Common myeloid progenitor, CD34-positive (primary cell): ENCODE measurements around the gene COL20A1.

Experiments
- CTCF ChIA-PET: fragments of 350-600 bp; sonication (Branson Sonifier 250); formaldehyde crosslinking; loops from one replicate; lab custom pipeline; 2021; ENCODE audit warnings: antibody characterized with exemption; lab: Charles Lee
- POLR2A ChIA-PET: fragments of 350-600 bp; sonication (Branson Sonifier 250); formaldehyde crosslinking; loops from one replicate; lab custom pipeline; 2021; ENCODE audit warnings: antibody characterized with exemption; lab: Charles Lee
- DNase-seq, 3 donors: peaks; one replicate each; pipeline versions ENCODE4 v3.0.0 to v3.0.0-alpha.2; 2013
- H3K27ac ChIP-seq, 2 experiments: 1 replicate in 1 of 2; 2 replicates in 1 of 2; pipeline ENCODE4 v1.7.0; 2013; ENCODE audit warnings: inconsistent platforms in 2 of 2, low read length in 2 of 2, mild to moderate bottlenecking in 2 of 2, low read depth in 1 of 2, moderate library complexity in 1 of 2; ENCODE audit not compliant: severe bottlenecking in 2 of 2, insufficient read depth in 1 of 2, poor library complexity in 1 of 2
- H3K27me3 ChIP-seq, 5 experiments: replicated peaks in 2 of 5; 1 replicate in 3 of 5; 2 replicates in 2 of 5; pipeline versions ENCODE4 v1.6.1 to v1.7.0; 2013; ENCODE audit warnings: low read length in 4 of 5, mild to moderate bottlenecking in 2 of 5, moderate library complexity in 2 of 5, inconsistent platforms in 1 of 5; ENCODE audit not compliant: insufficient read depth in 5 of 5, control insufficient read depth in 4 of 5
- H3K36me3 ChIP-seq, 4 experiments: 1 replicate in 2 of 4; 2 replicates in 2 of 4; pipeline versions ENCODE4 v1.6.1 to v1.7.0; 2013; ENCODE audit warnings: low read length in 3 of 4, control low read depth in 1 of 4, mild to moderate bottlenecking in 1 of 4; ENCODE audit not compliant: control insufficient read depth in 4 of 4, insufficient read depth in 4 of 4
- H3K4me1 ChIP-seq, 4 experiments: 1 replicate in 3 of 4; 2 replicates in 1 of 4; pipeline versions ENCODE4 v1.6.1 to v1.7.1; 2013; ENCODE audit warnings: low read length in 3 of 4, mild to moderate bottlenecking in 3 of 4, control low read depth in 1 of 4, inconsistent platforms in 1 of 4, moderate library complexity in 1 of 4; ENCODE audit not compliant: control insufficient read depth in 4 of 4, insufficient read depth in 4 of 4; ENCODE audit errors: control extremely low read depth in 1 of 4
- H3K4me3 ChIP-seq, 7 experiments: 1 replicate in 4 of 7; 2 replicates in 3 of 7; pipeline versions ENCODE4 v1.5.1 to v1.7.0; 2013; ENCODE audit warnings: mild to moderate bottlenecking in 7 of 7, low read length in 6 of 7, moderate library complexity in 6 of 7, inconsistent platforms in 2 of 7, low read depth in 2 of 7, control low read depth in 1 of 7; ENCODE audit not compliant: insufficient read depth in 4 of 7, control insufficient read depth in 1 of 7; ENCODE audit errors: extremely low read depth in 1 of 7
- H3K9me3 ChIP-seq, 5 experiments: 1 replicate in 4 of 5; 2 replicates in 1 of 5; pipeline versions ENCODE4 v1.6.1 to v1.7.1; 2013; ENCODE audit warnings: low read length in 4 of 5, mild to moderate bottlenecking in 2 of 5, inconsistent platforms in 1 of 5, low read depth in 1 of 5, moderate library complexity in 1 of 5; ENCODE audit not compliant: control insufficient read depth in 4 of 5, insufficient read depth in 2 of 5; ENCODE audit errors: control extremely low read depth in 1 of 5
- WGBS: methylation state at CpG from one replicate; pipeline ENCODE4 v1.1.5; 2013; ENCODE audit not compliant: insufficient coverage; 5-methylcytosine and 5-hydroxymethylcytosine counted together

The COL20A1 gene

DNA sequence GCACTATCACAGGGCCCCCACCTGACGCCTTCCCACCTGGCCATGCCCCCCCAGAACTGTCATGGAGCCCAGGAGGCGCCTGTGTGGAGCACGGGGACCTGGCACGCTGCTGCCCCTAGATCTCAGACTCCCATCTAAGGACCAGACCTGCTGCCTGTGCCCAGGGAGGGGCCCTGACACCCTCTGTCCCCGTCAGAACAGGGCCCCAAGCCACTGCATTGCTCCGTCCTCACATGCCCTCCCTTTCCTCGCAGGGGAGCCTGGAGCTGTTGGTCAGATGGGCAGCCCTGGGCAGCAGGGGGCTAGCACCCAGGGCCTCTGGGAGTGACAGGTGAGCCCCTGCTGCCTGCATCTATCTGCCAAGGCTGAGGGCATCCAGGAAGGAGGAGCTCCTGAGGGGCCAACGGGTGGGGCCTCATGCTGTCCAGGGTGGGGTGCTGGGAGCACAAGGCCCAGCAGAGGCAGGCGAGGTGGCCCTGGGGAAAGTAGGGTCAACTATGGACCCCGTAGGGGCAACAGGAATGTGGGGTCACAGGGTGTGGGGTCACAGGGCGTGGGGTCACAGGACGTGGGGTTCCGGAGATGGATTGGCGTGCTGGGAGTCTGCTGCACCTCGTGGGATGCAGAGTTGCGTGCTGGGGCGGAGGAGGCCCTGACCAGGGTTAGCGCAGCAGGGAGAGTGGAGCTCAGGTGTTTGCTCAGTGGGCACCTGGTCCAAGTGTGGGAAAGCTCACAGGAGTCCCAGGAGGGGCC lies 36.5 kb downstream of the COL20A1 start:
- no peak overlapping the region for H3K4me3 ChIP-seq
- no peak for DNase-seq
- CTCF ChIA-PET, result no interaction called here
- H3K27ac ChIP-seq, result no peak overlapping the region
- WGBS, result 95% methylated on average over 16 of the region's 18 CpGs
- POLR2A ChIA-PET, result no interaction called here
- H3K4me1 ChIP-seq, result no peaks in the 10 kb centered on the region
- no peaks in the 10 kb centered on the region for H3K36me3 ChIP-seq
- H3K9me3 ChIP-seq, result peaks cover 0 to 9% (median 2%) of the 10 kb centered on the region in 5 experiments
- H3K27me3 ChIP-seq, result peaks cover 0 to 21% (median 3%) of the 10 kb centered on the region in 5 experiments

GRCh38 chr20:63330084-63330760 lies 37.2 kb downstream of the COL20A1 start:
- no peak overlapping the region for H3K4me3 ChIP-seq
- H3K36me3 ChIP-seq, result no peaks in the 10 kb centered on the region
- ChIA-PET CTCF (no interaction called here), POLR2A (no interaction called here)
- H3K9me3 ChIP-seq, result peaks cover 0 to 11% (median 2%) of the 10 kb centered on the region in 5 experiments
- no peak for DNase-seq
- no peaks in the 10 kb centered on the region for H3K4me1 ChIP-seq
- peaks cover 0 to 20% (median 3%) of the 10 kb centered on the region in 5 experiments for H3K27me3 ChIP-seq
- 94% methylated on average over 18 of the region's 20 CpGs for WGBS
- no peak overlapping the region for H3K27ac ChIP-seq

GRCh38 chr20:63330940-63331339 lies 38.0 kb downstream of the COL20A1 start:
- 78% methylated on average over 7 of the region's 13 CpGs for WGBS
- POLR2A ChIA-PET, result no interaction called here
- peaks cover 0 to 26% (median 4%) of the 10 kb centered on the region in 5 experiments for H3K27me3 ChIP-seq

GRCh38 chr20:63331741-63332400 lies 38.9 kb downstream of the COL20A1 start:
- CTCF ChIA-PET, result interaction anchor here (2.3 kb wide), 1 partner anchor 22 kb away, joined by 9 read pairs; no protein-coding TSS in a partner anchor
- DNase-seq, result no peak

More at GRCh38 chr20:63330940-63331339, 38.0 kb downstream of the COL20A1 start:
- CTCF ChIA-PET, result no interaction called here
- Histone ChIP-seq H3K4me1 (no peaks in the 10 kb centered on the region), H3K4me3 (no peak overlapping the region), H3K27ac (no peak overlapping the region), H3K9me3 (peaks cover 0 to 11% (median 2%) of the 10 kb centered on the region in 5 experiments), H3K36me3 (no peaks in the 10 kb centered on the region)
- no peak for DNase-seq

DNA sequence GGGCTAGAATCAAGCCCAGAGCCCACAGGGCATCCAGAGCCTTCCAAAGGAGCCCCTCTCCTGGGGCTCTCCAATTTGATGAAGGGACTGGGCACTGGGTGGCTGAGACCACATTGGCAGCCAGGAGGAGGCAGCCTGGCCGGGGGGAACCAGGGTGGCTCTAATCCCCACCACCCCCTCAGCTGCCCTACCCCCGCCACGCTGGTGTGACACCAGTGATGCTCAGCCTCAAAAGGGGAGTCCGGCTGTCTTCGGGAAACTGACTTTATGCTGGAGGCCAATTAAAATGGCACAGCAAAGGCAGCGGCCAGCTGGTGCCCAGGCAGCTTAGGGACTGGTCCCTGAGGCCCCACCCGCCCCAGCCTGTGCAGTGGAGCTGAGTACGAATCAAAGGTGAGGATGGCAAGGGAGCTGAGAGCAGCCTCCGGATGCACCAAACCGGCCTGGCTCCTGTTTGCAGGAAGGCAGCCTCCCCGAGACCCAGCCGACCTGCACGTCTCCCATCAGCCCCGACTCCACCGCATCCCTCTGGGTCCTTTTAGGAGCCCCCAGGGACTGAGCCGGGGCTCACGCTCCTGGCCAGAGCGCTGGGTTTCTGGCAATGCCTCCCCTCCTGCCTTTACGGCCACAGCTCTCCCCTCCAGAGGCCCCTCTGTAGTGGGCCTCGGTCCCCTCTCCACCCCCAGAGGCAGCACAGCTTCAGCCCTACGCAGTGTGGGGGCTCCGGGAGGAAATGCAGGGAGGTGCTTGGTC lies 39.7 kb downstream of the COL20A1 start:
- ChIA-PET POLR2A (no interaction called here), CTCF (interaction anchor here (2.3 kb wide), 1 partner anchor 23 kb away, joined by 9 read pairs; no protein-coding TSS in a partner anchor)
- Histone ChIP-seq H3K4me1 (no peaks in the 10 kb centered on the region), H3K27ac (no peak overlapping the region), H3K36me3 (no peaks in the 10 kb centered on the region), H3K4me3 (no peak overlapping the region), H3K27me3 (peaks cover 0 to 43% (median 15%) of the 10 kb centered on the region in 5 experiments), H3K9me3 (peaks cover 0 to 11% (median 2%) of the 10 kb centered on the region in 5 experiments)
- DNase-seq, result no peak
- WGBS, result 90% methylated on average over 15 of the region's 22 CpGs

More at GRCh38 chr20:63331741-63332400, 38.9 kb downstream of the COL20A1 start:
- Histone ChIP-seq H3K9me3 (peaks cover 0 to 11% (median 2%) of the 10 kb centered on the region in 5 experiments), H3K36me3 (no peaks in the 10 kb centered on the region), H3K4me1 (no peaks in the 10 kb centered on the region), H3K4me3 (no peak overlapping the region), H3K27ac (no peak overlapping the region), H3K27me3 (peaks cover 0 to 36% (median 9%) of the 10 kb centered on the region in 5 experiments)
- POLR2A ChIA-PET, result no interaction called here
- 94% methylated on average over 6 of the region's 8 CpGs for WGBS

DNA sequence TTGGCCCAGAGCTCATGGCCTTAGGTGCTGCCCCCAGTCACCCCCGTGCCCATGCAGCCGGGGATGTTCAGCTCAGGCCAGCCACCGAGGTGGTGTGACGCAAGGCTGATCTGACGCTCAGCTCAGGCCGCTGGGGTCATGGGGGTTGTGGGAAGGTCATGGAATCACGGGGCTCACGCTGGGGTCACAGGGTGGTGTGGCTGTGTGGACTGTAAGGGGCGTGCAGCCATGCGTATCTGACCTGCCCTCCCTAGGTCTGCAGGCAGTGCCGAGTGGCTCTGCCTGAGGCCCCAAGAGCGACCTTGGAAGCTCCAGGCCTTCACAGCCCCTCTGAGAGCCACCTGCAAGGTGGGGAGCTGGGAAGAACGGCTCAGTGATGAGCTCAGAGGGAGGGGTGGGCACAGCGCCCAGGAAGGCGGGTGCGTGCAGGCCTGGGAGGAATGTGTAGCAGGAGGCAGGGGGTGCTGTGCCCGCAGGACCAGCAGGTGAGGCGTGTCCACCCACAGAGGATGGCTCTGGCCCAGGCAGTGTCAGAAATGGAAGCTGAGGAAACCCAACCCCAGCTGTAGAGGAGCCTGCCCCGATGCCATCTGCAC lies 40.4 kb downstream of the COL20A1 start:
- Histone ChIP-seq H3K27ac (no peak overlapping the region), H3K4me1 (no peaks in the 10 kb centered on the region), H3K27me3 (peaks cover 0 to 49% (median 18%) of the 10 kb centered on the region in 5 experiments), H3K36me3 (no peaks in the 10 kb centered on the region), H3K4me3 (no peak overlapping the region), H3K9me3 (peaks cover 0 to 11% (median 2%) of the 10 kb centered on the region in 5 experiments)
- ChIA-PET POLR2A (no interaction called here), CTCF (interaction anchor here (1.1 to 2.3 kb wide), 2 partner anchors 9 to 24 kb away, joined by 3 to 9 read pairs; no protein-coding TSS in a partner anchor)
- 95% methylated on average over 17 of the region's 19 CpGs for WGBS
- DNase-seq, result no peak
